NCI-H1417 (cell line): ENCODE results near the gene CPVL.

Experiments
- DNase-seq, 3 experiments: peaks; one replicate each; lab custom pipeline; 2025; lab: John Stamatoyannopoulos, UW

CPVL gene

GRCh38 chr7:28976022-28976421, 170.3 kb downstream of the CPVL start:
- DNase-seq = no peak

- DNase-seq = no peak
Observed at GRCh38 chr7:28973591-28973990, 172.7 kb downstream of the CPVL start.

GRCh38 chr7:28964056-28964455, 182.3 kb downstream of the CPVL start:
- no peak for DNase-seq

- DNase-seq = no peak
Observed at GRCh38 chr7:28961972-28962371, 184.4 kb downstream of the CPVL start.

GRCh38 chr7:28960071-28960840, 186.1 kb downstream of the CPVL start:
- peak in 1 of 3 experiments; percentile 15 for DNase-seq

GRCh38 chr7:28958980-28959347, 187.4 kb downstream of the CPVL start:
- peak in 1 of 3 experiments; percentile 10 for DNase-seq

- no peak for DNase-seq
Observed at GRCh38 chr7:28958235-28958979, 187.9 kb downstream of the CPVL start, which contains the start of gene TRIL. TSS of gene TRIL (minus strand) at chr7:28958330. CDS start at chr7:28958046, 284 bp downstream.

- DNase-seq = no peak
Observed at GRCh38 chr7:28957751-28958234, 188.5 kb downstream of the CPVL start.

GRCh38 chr7:28957064-28957750, 189.1 kb downstream of the CPVL start:
- DNase-seq = peak; percentile 48 to 96 (median 96)

- peak; percentile 56 to 96 (median 96) for DNase-seq
Observed at GRCh38 chr7:28956608-28957063, 189.7 kb downstream of the CPVL start.

- peak; percentile 54 to 88 (median 85) for DNase-seq
Observed at GRCh38 chr7:28955718-28956607, 190.4 kb downstream of the CPVL start.

GRCh38 chr7:28955356-28955717, 191.0 kb downstream of the CPVL start:
- DNase-seq = no peak

- DNase-seq = no peak
Observed at GRCh38 chr7:28954946-28955345, 191.4 kb downstream of the CPVL start.

GRCh38 chr7:28954471-28954870, 191.9 kb downstream of the CPVL start:
- no peak for DNase-seq

- no peak for DNase-seq
Observed at GRCh38 chr7:28953633-28954032, 192.7 kb downstream of the CPVL start.
